Endometrium (tissue), 2 donors: Measurements from ENCODE around the gene CSNK2B.

ENCODE experiments used
- FAIRE-seq: peaks from 2 replicates; lab custom pipeline; 2012; peaks lifted over from hg19 to GRCh38; lab: Jason Lieb, UNC
- donor health status: control.
- donor health status: control.

Gene CSNK2B

GRCh38 chr6:31660381-31661261 is 5.3 kb upstream of the CSNK2B start, which contains the start of gene C6orf47:
TSS of gene C6orf47 (minus strand) at chr6:31660778. CDS start at chr6:31659947, 831 bp downstream.
- no peak for FAIRE-seq

- no peak for FAIRE-seq
Measured at GRCh38 chr6:31661262-31662123, 4.4 kb upstream of the CSNK2B start.

GRCh38 chr6:31662124-31662723 is 3.7 kb upstream of the CSNK2B start:
- no peak for FAIRE-seq

GRCh38 chr6:31663126-31663960 is 2.5 kb upstream of the CSNK2B start:
- no peak for FAIRE-seq

GRCh38 chr6:31663961-31664789 is 1.7 kb upstream of the CSNK2B start:
- no peak for FAIRE-seq

- peak; percentile 70 for FAIRE-seq
Measured at GRCh38 chr6:31664790-31665500, 935 bp upstream of the CSNK2B start, which contains the start of gene GPANK1. TSS of gene GPANK1 (minus strand) at chr6:31664997. CDS start at chr6:31664478, 519 bp downstream.

- FAIRE-seq: no peak
Measured at GRCh38 chr6:31666337-31666965, 571 bp downstream of the CSNK2B start.

- FAIRE-seq: no peak
Measured at GRCh38 chr6:31669676-31670075, 3.8 kb downstream of the CSNK2B start, which contains the start of gene LY6G5B. TSS of gene LY6G5B (plus strand) at chr6:31669976. CDS start at chr6:31670951, 975 bp downstream.

- FAIRE-seq: no peak
Measured at GRCh38 chr6:31676322-31676903, 10.5 kb downstream of the CSNK2B start.

- FAIRE-seq: no peak
Measured at GRCh38 chr6:31676904-31677303, 11.0 kb downstream of the CSNK2B start.

- FAIRE-seq: no peak
Measured at GRCh38 chr6:31677955-31678354, 12.1 kb downstream of the CSNK2B start.

- peak; percentile 35 for FAIRE-seq
Measured at GRCh38 chr6:31680226-31681134, 14.6 kb downstream of the CSNK2B start, which contains the start of gene LY6G5C. TSS of gene LY6G5C (minus strand) at chr6:31681067. CDS start at chr6:31680373, 694 bp downstream.

GRCh38 chr6:31681135-31681671 is 15.3 kb downstream of the CSNK2B start:
- no peak for FAIRE-seq

- FAIRE-seq: no peak
Measured at GRCh38 chr6:31683591-31683990, 17.7 kb downstream of the CSNK2B start.

GRCh38 chr6:31686483-31686882 is 20.6 kb downstream of the CSNK2B start:
- FAIRE-seq: no peak

GRCh38 chr6:31687321-31687720 is 21.4 kb downstream of the CSNK2B start:
- no peak for FAIRE-seq
